Thyroid gland (tissue), 4 donors: ENCODE data around the gene ERMARD.

Experiments used
- CTCF ChIP-seq, 6 experiments: fragments of 200-600 bp in 3 of 6; fragments of 450-650 bp in 3 of 6; sonication (generic) in 3 of 6; IDR thresholded peaks; one replicate each; pipeline ENCODE4 v1.5.1; 2016 to 2019; ENCODE audit warnings: antibody characterized with exemption in 6 of 6, mild to moderate bottlenecking in 2 of 6, inconsistent platforms in 1 of 6, moderate library complexity in 1 of 6
- POLR2A ChIP-seq, 2 donors: fragments of 450-650 bp; IDR thresholded peaks; one replicate each; pipeline ENCODE4 v1.6.1; 2017; ENCODE audit warnings: antibody characterized with exemption in 2 of 2, mild to moderate bottlenecking in 2 of 2, moderate library complexity in 1 of 2

- TF ChIP-seq CTCF (IDR thresholded peaks at IDR 0.05) (no peak), POLR2A (IDR thresholded peaks at IDR 0.05) (no peak)
Observed at GRCh38 chr6:169827290-169827717, 75.9 kb downstream of the ERMARD start.
